ENCODE data around the gene SEPTIN12. TPM values are rescaled to one million over a fixed set of nuclear protein-coding genes. Genes with fewer than 3 reads are reported as not detected.

SEPTIN12 gene
- total and polyA plus RNA-seq, 2 donors (not counting 3 experiments of a cell fraction or from before 2014, with no cell fraction given) = not detected

DNA sequence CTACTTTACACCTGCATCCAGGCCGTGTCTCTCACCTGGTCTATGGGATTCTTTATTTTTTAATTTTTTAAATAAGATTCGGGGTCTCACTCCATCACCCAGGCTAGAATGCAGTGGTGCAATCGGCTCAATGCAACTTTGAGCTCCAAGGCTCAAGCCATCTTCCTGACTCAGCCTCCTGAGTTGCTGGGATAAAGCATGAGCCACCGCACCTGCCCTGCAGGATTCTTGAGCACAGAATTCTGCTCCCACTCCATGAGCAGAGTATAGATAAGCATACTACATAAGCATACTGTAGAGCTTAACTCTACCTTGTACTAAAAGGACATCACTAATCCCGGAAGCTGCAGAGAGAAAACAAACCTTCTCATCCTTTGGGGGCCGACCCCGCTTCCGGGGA lies 43.5 kb upstream of the SEPTIN12 start:
- dilution Hi-C loops (cut with MboI; ENCODE audit: extremely low pct_ligation_motif_present, low sequenced_read_pairs) = no loop called here
- CTCF ChIA-PET = no interaction called here
- no peak for DNase-seq (ENCODE audit: low read depth, low spot score)
- no peaks in the 10 kb centered on the region for H3K4me1 ChIP-seq (ENCODE audit: control insufficient read depth, extremely low read depth, insufficient read depth, low read length)
- H3K9me3 ChIP-seq (replicated peaks; ENCODE audit: control insufficient read depth, insufficient read depth, low read length) = no peaks in the 10 kb centered on the region
- H3K79me2 ChIP-seq (ENCODE audit: control insufficient read depth, insufficient read depth, low read length) = peaks cover 11% of the 10 kb centered on the region
- intact Hi-C loops (cut with micrococcal nuclease) = no loop called here
- no peak overlapping the region for H2AFZ ChIP-seq (ENCODE audit: low read depth, low read length)
- H3K9ac ChIP-seq (replicated peaks; ENCODE audit: extremely low read depth, insufficient read depth, low read length) = no peak overlapping the region
- BruUV-seq (replicated peaks) = no TSS peak
- H3K4me2 ChIP-seq (ENCODE audit: insufficient read depth, low read length) = no peak overlapping the region
- H3K27me3 ChIP-seq (ENCODE audit: control insufficient read depth in 2 of 2, insufficient read depth in 2 of 2, low read length in 2 of 2) = no peaks in the 10 kb centered on the region
- H3K4me3 ChIP-seq (replicated peaks in 1 of 3; ENCODE audit: insufficient read depth in 1 of 3, low read depth in 1 of 3, low read length in 3 of 3) = no peak overlapping the region
- H3K9me1 ChIP-seq (replicated peaks; ENCODE audit: control insufficient read depth, extremely low read depth, insufficient read depth, low read length) = no peaks in the 10 kb centered on the region
- no peak for FAIRE-seq
- POLR2A ChIA-PET = no interaction called here
- TF ChIP-seq FOS (IDR thresholded peaks at IDR 0.05; ENCODE audit: borderline replicate concordance, insufficient read depth, low read length) = no peak
- TF ChIP-seq, protein P1, sequence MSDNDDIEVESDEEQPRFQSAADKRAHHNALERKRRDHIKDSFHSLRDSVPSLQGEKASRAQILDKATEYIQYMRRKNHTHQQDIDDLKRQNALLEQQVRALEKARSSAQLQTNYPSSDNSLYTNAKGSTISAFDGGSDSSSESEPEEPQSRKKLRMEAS (IDR thresholded peaks at IDR 0.05; ENCODE audit: insufficient read depth, insufficient read length) = no peak
- no peaks in the 10 kb centered on the region for H4K20me1 ChIP-seq (replicated peaks; ENCODE audit: control insufficient read depth, extremely low read depth, insufficient read depth, low read length)
- no peak overlapping the region for H3K27ac ChIP-seq (ENCODE audit: insufficient read depth, low read depth, low read length)
- peaks cover 16 to 53% of the 10 kb centered on the region in 2 experiments for H3K36me3 ChIP-seq (ENCODE audit: control insufficient read depth in 2 of 2, extremely low read depth in 1 of 2, insufficient read depth in 2 of 2, low read length in 2 of 2)

DNA sequence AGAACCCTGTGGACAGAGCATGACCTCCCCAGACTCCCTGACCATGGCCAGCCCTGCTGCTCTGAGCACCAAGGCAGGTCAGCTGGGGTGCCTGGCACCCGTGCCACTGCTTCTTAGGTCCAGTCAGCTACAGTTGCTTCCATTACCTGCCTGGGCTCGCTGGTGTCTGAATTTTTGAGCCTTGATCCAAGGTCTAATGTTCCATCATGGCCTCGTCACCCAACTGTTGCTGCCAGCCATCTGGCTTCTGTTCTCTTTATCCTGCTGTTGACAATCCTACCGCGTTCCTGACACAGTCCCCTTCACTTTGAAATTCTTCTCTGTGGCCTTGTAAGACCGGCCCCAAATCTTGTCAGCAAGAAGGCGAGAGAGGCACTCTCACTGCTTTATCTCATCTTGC lies 42.3 kb upstream of the SEPTIN12 start:
- no TSS peak for BruUV-seq (replicated peaks)
- Histone ChIP-seq H3K9ac (replicated peaks; ENCODE audit: extremely low read depth, insufficient read depth, low read length) (no peak overlapping the region), H3K4me3 (replicated peaks in 1 of 3; ENCODE audit: insufficient read depth in 1 of 3, low read depth in 1 of 3, low read length in 3 of 3) (no peak overlapping the region), H3K4me1 (ENCODE audit: control insufficient read depth, extremely low read depth, insufficient read depth, low read length) (no peaks in the 10 kb centered on the region), H3K9me1 (replicated peaks; ENCODE audit: control insufficient read depth, extremely low read depth, insufficient read depth, low read length) (no peaks in the 10 kb centered on the region), H3K79me2 (ENCODE audit: control insufficient read depth, insufficient read depth, low read length) (peaks cover 9% of the 10 kb centered on the region), H2AFZ (ENCODE audit: low read depth, low read length) (no peak overlapping the region), H4K20me1 (replicated peaks; ENCODE audit: control insufficient read depth, extremely low read depth, insufficient read depth, low read length) (no peaks in the 10 kb centered on the region), H3K4me2 (ENCODE audit: insufficient read depth, low read length) (no peak overlapping the region), H3K27me3 (ENCODE audit: control insufficient read depth in 2 of 2, insufficient read depth in 2 of 2, low read length in 2 of 2) (no peaks in the 10 kb centered on the region), H3K27ac (ENCODE audit: insufficient read depth, low read depth, low read length) (no peak overlapping the region), H3K9me3 (replicated peaks; ENCODE audit: control insufficient read depth, insufficient read depth, low read length) (no peaks in the 10 kb centered on the region), H3K36me3 (ENCODE audit: control insufficient read depth in 2 of 2, extremely low read depth in 1 of 2, insufficient read depth in 2 of 2, low read length in 2 of 2) (peaks cover 16 to 54% of the 10 kb centered on the region in 2 experiments)
- dilution Hi-C loops (cut with MboI; ENCODE audit: extremely low pct_ligation_motif_present, low sequenced_read_pairs) = no loop called here
- POLR2A ChIA-PET = no interaction called here
- intact Hi-C loops (cut with micrococcal nuclease) = no loop called here
- CTCF ChIA-PET = no interaction called here
- FAIRE-seq (no peak), DNase-seq (ENCODE audit: low read depth, low spot score) (no peak)
- TF ChIP-seq, protein P1 (IDR thresholded peaks at IDR 0.05; ENCODE audit: insufficient read depth, insufficient read length) = no peak
- TF ChIP-seq JUN (IDR thresholded peaks at IDR 0.05; ENCODE audit: borderline replicate concordance, insufficient read depth, insufficient read length, low read depth) (no peak), POLR2AphosphoS5 (IDR thresholded peaks at IDR 0.05; ENCODE audit: insufficient read depth, low read depth, low read length) (no peak), GATA2 (IDR thresholded peaks at IDR 0.05; ENCODE audit: insufficient read depth, insufficient read length, low read depth, low read length) (no peak), POLR2A (IDR thresholded peaks at IDR 0.05; ENCODE audit: low read depth, low read length) (no peak), FOS (IDR thresholded peaks at IDR 0.05; ENCODE audit: borderline replicate concordance, insufficient read depth, low read length) (no peak), MYC (IDR thresholded peaks at IDR 0.05; ENCODE audit: low read depth, low read length) (no peak), EZH2 (IDR thresholded peaks at IDR 0.05; ENCODE audit: borderline replicate concordance, low read depth, low read length, severe bottlenecking) (no peak)
- TF ChIP-seq, protein P2, sequence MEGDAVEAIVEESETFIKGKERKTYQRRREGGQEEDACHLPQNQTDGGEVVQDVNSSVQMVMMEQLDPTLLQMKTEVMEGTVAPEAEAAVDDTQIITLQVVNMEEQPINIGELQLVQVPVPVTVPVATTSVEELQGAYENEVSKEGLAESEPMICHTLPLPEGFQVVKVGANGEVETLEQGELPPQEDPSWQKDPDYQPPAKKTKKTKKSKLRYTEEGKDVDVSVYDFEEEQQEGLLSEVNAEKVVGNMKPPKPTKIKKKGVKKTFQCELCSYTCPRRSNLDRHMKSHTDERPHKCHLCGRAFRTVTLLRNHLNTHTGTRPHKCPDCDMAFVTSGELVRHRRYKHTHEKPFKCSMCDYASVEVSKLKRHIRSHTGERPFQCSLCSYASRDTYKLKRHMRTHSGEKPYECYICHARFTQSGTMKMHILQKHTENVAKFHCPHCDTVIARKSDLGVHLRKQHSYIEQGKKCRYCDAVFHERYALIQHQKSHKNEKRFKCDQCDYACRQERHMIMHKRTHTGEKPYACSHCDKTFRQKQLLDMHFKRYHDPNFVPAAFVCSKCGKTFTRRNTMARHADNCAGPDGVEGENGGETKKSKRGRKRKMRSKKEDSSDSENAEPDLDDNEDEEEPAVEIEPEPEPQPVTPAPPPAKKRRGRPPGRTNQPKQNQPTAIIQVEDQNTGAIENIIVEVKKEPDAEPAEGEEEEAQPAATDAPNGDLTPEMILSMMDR (IDR thresholded peaks at IDR 0.05; ENCODE audit: extremely low read depth in 1 of 2, insufficient read depth in 1 of 2, low read depth in 1 of 2, low read length in 2 of 2) = no peak

All from endothelial cell of umbilical vein (primary cell).